ENCODE measurements around the gene CTRB2.

Gene CTRB2

DNA sequence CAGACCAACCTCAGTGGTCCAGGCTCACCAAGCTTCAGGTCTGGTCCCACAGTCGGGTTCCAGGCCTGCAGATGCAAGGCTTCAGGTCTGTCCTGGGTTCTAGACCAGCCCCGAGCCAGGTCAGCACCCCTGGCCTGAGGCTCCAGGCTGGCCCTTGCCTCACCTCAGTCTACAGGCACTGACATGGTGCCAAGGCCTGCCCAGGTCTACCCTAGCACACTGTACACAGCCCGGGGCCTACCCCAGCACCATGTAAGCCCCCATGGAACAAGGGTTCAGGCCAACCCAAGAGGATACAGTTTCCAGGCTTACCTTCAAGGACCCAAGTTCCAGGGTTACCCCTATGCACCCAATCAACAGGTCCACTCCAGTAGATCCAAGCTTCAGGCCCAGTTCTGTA, 31.9 kb downstream of the CTRB2 start:
- no peak for DNase-seq (ENCODE audit: low spot score)

DNA sequence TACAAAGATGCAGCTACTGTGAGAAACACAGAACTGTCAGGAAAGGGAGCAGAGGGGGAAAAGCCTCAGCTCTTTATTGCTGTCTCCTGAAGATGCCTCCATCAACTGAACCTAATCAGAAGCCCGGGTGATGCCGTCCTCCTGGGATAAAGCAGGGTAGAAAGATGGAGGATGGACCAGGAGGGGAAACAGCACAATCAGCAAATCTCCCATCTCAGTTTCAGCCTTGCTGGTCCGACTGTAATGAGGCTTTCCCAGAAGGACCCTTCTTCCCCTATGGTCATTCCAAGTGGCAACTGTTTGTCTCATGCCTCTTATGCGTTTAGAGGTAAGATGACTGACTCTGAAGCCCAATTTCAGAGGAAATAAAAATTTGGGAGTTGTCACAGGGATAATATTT, 34.4 kb downstream of the CTRB2 start:
- no peak for DNase-seq (ENCODE audit: low spot score)

DNA sequence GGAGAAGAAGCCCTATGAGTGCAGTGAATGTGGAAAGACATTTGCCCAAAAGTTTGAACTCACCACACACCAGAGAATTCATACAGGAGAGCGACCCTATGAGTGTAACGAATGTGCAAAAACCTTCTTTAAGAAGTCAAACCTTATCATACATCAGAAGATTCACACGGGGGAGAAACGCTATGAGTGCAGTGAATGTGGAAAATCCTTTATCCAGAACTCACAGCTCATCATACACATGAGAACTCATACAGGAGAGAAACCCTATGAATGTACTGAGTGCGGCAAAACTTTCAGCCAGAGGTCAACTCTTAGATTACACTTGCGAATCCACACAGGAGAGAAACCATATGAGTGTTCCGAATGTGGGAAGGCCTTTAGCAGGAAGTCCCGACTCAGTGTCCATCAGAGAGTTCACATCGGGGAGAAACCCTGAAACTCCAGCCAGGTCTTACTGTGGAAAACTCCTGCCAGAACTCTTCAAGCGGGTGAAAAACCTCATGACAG, 37.0 kb downstream of the CTRB2 start:
- no peak for DNase-seq (ENCODE audit: low spot score)

DNA sequence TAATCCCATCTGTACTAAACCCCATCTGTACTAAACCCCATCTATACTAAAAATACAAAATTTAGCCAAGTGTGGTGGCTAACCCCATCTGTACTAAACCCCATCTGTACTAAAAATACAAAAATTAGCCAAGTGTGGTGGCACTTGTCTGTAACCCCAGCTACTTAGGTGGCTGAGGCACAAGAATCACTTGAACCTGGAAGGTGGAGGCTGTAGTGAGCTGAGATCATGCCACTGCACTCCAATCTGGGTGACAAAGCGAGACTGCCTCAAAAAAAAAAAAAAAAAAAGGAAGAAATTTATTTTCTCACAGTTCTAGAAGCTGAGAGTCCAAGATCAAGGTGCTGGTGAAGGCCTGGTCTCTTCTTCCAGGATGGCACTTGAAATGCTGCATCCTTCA, 46.6 kb downstream of the CTRB2 start:
- no peak for DNase-seq (ENCODE audit: low spot score)
